ENCODE results near the gene GATA1. TPM values are rescaled to one million over a fixed set of nuclear protein-coding genes. Genes with fewer than 3 reads are reported as not detected.

The GATA1 gene
- total RNA-seq, 1 donor from 2014 or later: not detected

GRCh38 chrX:48834383-48834709 lies 48.0 kb downstream of the GATA1 start:
- no peak for DNase-seq (ENCODE audit: low read depth)
- Histone ChIP-seq H3K27me3 (ENCODE audit: control insufficient read depth, insufficient read depth, low read length) (no peaks in the 10 kb centered on the region), H3K36me3 (ENCODE audit: control insufficient read depth, insufficient read depth, low read length) (no peaks in the 10 kb centered on the region), H3K4me3 (ENCODE audit: low read depth, low read length) (no peak overlapping the region)
- TF ChIP-seq CTCF (IDR thresholded peaks at IDR 0.05; ENCODE audit: insufficient read depth, low read length, severe bottlenecking): no peak
- peak; percentile 28 for FAIRE-seq

GRCh38 chrX:48835524-48836329 lies 49.3 kb downstream of the GATA1 start, which contains the start of gene PCSK1N:
Gene PCSK1N, minus strand, starts transcription at chrX:48835610. Its CDS starts 78 bp downstream, at chrX:48835532.
- DNase-seq (ENCODE audit: low read depth) (no peak), FAIRE-seq (no peak)
- no peaks in the 10 kb centered on the region for H3K27me3 ChIP-seq (ENCODE audit: control insufficient read depth, insufficient read depth, low read length)
- H3K36me3 ChIP-seq (ENCODE audit: control insufficient read depth, insufficient read depth, low read length): no peaks in the 10 kb centered on the region
- TF ChIP-seq CTCF (IDR thresholded peaks at IDR 0.05; ENCODE audit: insufficient read depth, low read length, severe bottlenecking): no peak
- peak within 1 kb of the TSS; percentile 23 for H3K4me3 ChIP-seq (ENCODE audit: low read depth, low read length)

- Histone ChIP-seq H3K27me3 (ENCODE audit: control insufficient read depth, insufficient read depth, low read length) (no peaks in the 10 kb centered on the region), H3K36me3 (ENCODE audit: control insufficient read depth, insufficient read depth, low read length) (no peaks in the 10 kb centered on the region), H3K4me3 (ENCODE audit: low read depth, low read length) (no peak overlapping the region)
- no peak for TF ChIP-seq CTCF (IDR thresholded peaks at IDR 0.05; ENCODE audit: insufficient read depth, low read length, severe bottlenecking)
- no peak for FAIRE-seq
- no peak for DNase-seq (ENCODE audit: low read depth)
Measured at GRCh38 chrX:48839686-48840085, 53.3 kb downstream of the GATA1 start.

Other genes starting within 250 kb of the GATA1 start
- 3.8 and 3.9 TPM in 2 replicates for gene TBC1D25, start 246.9 kb upstream of the GATA1 start, total RNA-seq
- 163 and 177 TPM in 2 replicates for gene RBM3, start 212.1 kb upstream of the GATA1 start, total RNA-seq
- gene WDR13, start 189.1 kb upstream of the GATA1 start, total RNA-seq: 121 and 164 TPM in 2 replicates
- gene WAS, start 102.8 kb upstream of the GATA1 start, total RNA-seq: not detected in 2 replicates
- 1.2 and 1.3 TPM in 2 replicates for gene SUV39H1, start 89.9 kb upstream of the GATA1 start, total RNA-seq
- gene GLOD5, start 24.8 kb upstream of the GATA1 start, total RNA-seq: not detected in 2 replicates
- 33.2 and 36.2 TPM in 2 replicates for gene HDAC6, start 15.5 kb downstream of the GATA1 start, total RNA-seq
- not detected in 2 replicates for gene ERAS, start 39.9 kb downstream of the GATA1 start, total RNA-seq
- gene PCSK1N, start 49.0 kb downstream of the GATA1 start, total RNA-seq: 0.26 and 0.51 TPM in 2 replicates
- 28.2 and 35.2 TPM in 2 replicates for gene TIMM17B, start 111.2 kb downstream of the GATA1 start, total RNA-seq
- 101 and 108 TPM in 2 replicates for gene PQBP1, start 111.3 kb downstream of the GATA1 start, total RNA-seq
- 19.3 and 21.9 TPM in 2 replicates for gene SLC35A2, start 125.1 kb downstream of the GATA1 start, total RNA-seq
- 3.2 and 6.8 TPM in 2 replicates for gene PIM2, start 132.4 kb downstream of the GATA1 start, total RNA-seq
- gene OTUD5, start 171.0 kb downstream of the GATA1 start, total RNA-seq: 18.4 and 23.0 TPM in 2 replicates
- gene KCND1, start 185.3 kb downstream of the GATA1 start, total RNA-seq: 0.26 and 0.64 TPM in 2 replicates
- gene GRIPAP1, start 215.7 kb downstream of the GATA1 start, total RNA-seq: 24.5 and 35.8 TPM in 2 replicates